H7 (cell line): ENCODE results near the gene EFCAB8. TPM values are rescaled to one million over a fixed set of nuclear protein-coding genes. Genes with fewer than 3 reads are reported as not detected.

Source experiments
- DNase-seq: peaks from one replicate; pipeline ENCODE4 v3.0.0; 2012
- H3K27me3 ChIP-seq: 2 replicates; pipeline ENCODE4 v1.6.0; 2011; ENCODE audit warnings: mild to moderate bottlenecking, low read length; ENCODE audit not compliant: control insufficient read depth, insufficient read depth
- H3K36me3 ChIP-seq: replicated peaks from 2 replicates; pipeline ENCODE4 v1.5.1; 2011; ENCODE audit warnings: low read length; ENCODE audit not compliant: control insufficient read depth, insufficient read depth
- H3K4me3 ChIP-seq: 2 replicates; pipeline ENCODE4 v1.5.1; 2011; ENCODE audit warnings: low read depth, mild to moderate bottlenecking, control low read depth, low read length, moderate library complexity; ENCODE audit not compliant: insufficient read depth
- total RNA-seq: library from RNA; depleted of rRNA; stranded (reverse); fragments of >200 nt; shearing (Covaris generic); gene quantifications from 2 replicates; pipeline ENCODE4 v1.2.3, GENCODE V29; 2014; rRNA removed

EFCAB8 gene
- 0.17 and 0.44 TPM in 2 replicates for total RNA-seq

DNA sequence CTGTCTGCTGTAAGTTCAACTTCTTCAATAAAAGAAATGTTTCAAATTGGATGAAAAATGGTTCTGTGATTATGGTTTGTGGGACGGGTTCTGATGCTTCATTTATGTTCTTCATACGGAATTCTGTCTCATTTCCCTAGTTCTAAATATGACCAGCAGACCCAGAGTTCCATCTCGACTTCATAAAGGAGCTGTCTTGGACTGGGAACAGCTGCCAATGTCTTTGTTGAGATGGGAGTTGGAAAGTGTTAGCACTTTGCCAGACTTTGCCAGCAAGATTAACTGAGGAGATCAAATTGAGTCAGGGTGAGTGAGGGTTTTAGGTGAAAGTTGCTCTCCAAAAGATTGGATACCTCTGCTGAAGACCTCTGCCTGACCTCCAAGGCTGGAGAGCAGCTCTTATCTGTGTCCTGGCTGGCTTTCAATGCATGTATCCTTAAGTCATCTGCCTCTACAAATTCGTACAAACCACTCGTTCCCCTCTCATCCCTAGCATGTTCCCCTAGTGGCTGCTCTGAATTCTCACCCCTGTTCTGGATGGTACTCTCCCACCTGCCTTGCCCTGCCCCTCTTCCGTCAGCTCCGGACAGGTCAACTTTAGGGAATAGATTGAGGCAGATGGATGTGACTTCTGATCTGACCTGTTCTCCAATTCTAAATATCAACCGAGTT is at the start of gene EFCAB8:
Gene EFCAB8, plus strand, starts transcription at position 223 of the 672 bp plus-strand sequence. CDS start 4,870 bp downstream, outside the sequence.
- H3K4me3 ChIP-seq, result no peak within 1 kb of the TSS
- peaks cover 5% of the 10 kb centered on the region for H3K36me3 ChIP-seq
- H3K27me3 ChIP-seq, result no peaks in the 10 kb centered on the region
- peak; percentile 57 for DNase-seq

DNA sequence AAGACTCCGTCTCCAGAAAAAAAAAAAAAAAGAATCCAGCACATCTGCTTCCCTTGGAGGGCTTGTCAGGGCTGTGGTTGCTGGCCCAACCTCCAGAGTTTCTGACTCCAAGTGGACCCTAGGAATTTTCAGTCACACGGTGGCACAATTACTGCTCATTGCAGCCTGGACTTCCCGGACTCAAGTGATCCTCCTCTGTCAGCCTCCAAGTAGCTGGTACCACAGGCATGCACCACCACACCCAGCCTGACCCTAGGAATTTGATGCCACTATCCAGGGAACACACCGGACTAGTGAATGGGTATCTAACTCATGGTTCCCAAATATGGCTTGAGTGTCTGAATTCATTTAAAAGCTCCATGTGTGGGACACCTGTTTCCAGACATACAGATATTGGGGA is 48.8 kb upstream of the EFCAB8 start:
- H3K27me3 ChIP-seq, result no peaks in the 10 kb centered on the region
- no peak for DNase-seq
- peaks cover 47% of the 10 kb centered on the region for H3K36me3 ChIP-seq
- H3K4me3 ChIP-seq, result no peak overlapping the region

GRCh38 chr20:32810941-32811340 is 47.8 kb upstream of the EFCAB8 start:
- Histone ChIP-seq H3K4me3 (no peak overlapping the region), H3K36me3 (peaks cover 36% of the 10 kb centered on the region), H3K27me3 (no peaks in the 10 kb centered on the region)
- no peak for DNase-seq

DNA sequence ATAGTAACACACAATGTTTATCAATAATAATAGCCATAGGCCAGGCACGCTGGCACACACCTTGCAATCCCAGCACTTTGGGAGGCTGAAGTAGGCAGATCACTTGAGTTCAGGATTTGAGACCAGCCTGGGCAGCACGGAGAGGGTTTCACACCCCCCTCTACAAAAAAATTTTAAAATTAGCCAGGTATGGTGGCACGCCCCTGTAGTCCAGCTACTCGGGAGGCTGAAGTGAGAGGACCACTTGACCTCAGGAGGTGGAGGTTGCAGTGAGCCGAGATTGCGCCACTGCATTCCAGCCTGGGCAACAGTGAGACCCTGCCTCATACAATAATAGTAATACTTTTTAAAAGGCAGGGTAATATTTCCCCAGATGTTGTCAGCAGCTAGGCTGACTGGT is 46.8 kb upstream of the EFCAB8 start:
- no peaks in the 10 kb centered on the region for H3K27me3 ChIP-seq
- H3K4me3 ChIP-seq, result no peak overlapping the region
- DNase-seq, result no peak
- peaks cover 28% of the 10 kb centered on the region for H3K36me3 ChIP-seq

GRCh38 chr20:32819992-32820697 is 38.6 kb upstream of the EFCAB8 start:
- DNase-seq, result peak; percentile 96

GRCh38 chr20:32820698-32821377 is 37.9 kb upstream of the EFCAB8 start:
- peak overlapping the region; percentile 82 for H3K4me3 ChIP-seq
- DNase-seq, result no peak
- H3K27me3 ChIP-seq, result no peaks in the 10 kb centered on the region
- H3K36me3 ChIP-seq, result peaks cover 2% of the 10 kb centered on the region

More at GRCh38 chr20:32819992-32820697, 38.6 kb upstream of the EFCAB8 start:
- Histone ChIP-seq H3K4me3 (peak overlapping the region; percentile 82), H3K36me3 (no peaks in the 10 kb centered on the region), H3K27me3 (no peaks in the 10 kb centered on the region)

- peaks cover 5% of the 10 kb centered on the region for H3K36me3 ChIP-seq
These were observed 36.5 kb upstream of the EFCAB8 start for GRCh38 chr20:32822225-32822624.

DNA sequence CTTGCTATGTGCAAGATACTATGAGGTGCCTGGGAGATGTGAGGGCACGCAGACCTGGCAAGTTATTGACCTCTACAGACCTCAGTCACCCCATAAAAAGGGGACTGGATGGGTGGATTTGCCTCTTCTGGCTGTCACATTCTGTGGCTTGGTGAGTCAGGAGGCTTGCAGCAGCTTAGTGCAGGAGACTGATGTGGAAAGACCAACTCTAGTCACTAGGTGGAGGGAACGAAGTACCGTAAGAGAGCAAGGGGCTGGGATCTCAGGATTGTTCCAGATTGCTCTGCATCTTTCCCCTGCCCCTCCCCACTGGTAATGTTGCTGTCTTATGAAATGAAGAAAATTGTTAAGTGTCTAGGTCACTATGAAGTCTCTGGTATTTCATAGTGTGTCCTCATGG is 35.6 kb upstream of the EFCAB8 start:
- no peaks in the 10 kb centered on the region for H3K27me3 ChIP-seq
- DNase-seq, result peak; percentile 32

More at GRCh38 chr20:32822225-32822624, 36.5 kb upstream of the EFCAB8 start:
- Histone ChIP-seq H3K27me3 (no peaks in the 10 kb centered on the region), H3K4me3 (no peak overlapping the region)
- DNase-seq, result no peak

GRCh38 chr20:32823737-32824588 is 34.8 kb upstream of the EFCAB8 start:
- no peak overlapping the region for H3K4me3 ChIP-seq
- H3K27me3 ChIP-seq, result no peaks in the 10 kb centered on the region
- H3K36me3 ChIP-seq, result peaks cover 9% of the 10 kb centered on the region
- no peak for DNase-seq

More for the DNA sequence above, 35.6 kb upstream of the EFCAB8 start:
- Histone ChIP-seq H3K36me3 (peaks cover 6% of the 10 kb centered on the region), H3K4me3 (no peak overlapping the region)

DNA sequence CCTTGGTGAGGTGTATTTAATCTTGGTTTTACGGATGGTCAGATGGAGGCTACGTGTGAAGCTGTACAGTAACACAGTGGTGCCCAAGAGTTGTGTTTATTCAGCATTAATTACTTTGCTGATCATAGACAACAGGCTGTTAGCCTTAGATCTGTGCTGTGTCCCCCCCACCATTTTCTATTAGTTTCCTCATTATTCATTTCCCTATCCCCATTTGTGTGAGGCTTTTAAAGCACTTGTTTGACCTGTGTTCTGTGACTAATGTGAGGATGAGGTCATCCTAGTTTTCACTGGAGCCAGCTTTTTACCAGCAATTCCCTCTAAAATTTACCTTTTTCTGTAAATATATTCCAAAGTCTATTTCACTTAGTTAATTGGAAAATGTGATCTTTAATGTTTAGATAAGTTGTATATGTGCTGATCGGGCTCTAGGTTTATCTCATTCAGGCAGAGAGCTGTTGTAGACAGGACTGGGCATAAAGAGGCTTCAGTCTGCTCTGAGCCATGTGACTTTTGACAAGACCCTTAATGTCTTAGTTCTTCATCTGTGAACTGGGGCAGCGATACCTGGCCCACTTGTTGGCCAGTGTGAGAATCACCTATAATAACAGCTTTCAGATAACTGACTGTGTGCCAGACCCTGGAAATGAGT is 30.6 kb upstream of the EFCAB8 start:
- DNase-seq, result no peak

DNA sequence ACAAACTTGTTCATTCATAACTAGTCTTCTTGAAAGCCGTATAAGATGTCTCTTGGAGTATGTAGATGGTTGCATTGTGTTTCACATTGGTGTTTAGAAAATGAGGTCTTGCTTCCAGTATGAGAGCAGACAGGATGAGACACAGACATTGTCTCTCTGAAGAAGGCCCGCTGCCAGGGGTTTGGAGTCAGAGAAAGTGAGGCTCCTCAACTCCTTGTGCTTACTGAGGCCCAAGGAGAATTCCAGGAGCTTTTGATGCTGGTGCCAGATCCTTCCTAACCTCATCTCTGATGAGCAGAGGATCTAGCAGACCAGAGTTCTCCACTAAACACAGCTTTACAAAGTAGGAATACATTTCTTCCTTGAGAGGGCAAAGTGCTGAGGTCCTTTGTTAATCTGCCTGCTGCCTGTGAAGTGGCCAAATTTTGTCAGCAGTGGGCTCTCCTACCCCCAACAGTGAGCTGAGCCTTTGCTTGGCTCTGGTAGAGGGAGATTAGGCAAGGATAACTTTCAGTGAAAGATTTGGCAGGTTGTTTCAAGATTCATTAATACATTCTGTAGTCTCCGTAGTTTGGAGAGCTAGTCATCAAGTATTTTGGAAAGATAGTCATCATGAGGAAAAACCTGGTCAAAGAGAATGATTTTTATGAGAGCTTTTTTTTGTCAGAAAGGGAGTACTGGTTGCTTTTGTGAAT is 29.3 kb upstream of the EFCAB8 start:
- H3K36me3 ChIP-seq, result peaks cover 22% of the 10 kb centered on the region

More for the DNA sequence above, 30.6 kb upstream of the EFCAB8 start:
- Histone ChIP-seq H3K4me3 (no peak overlapping the region), H3K27me3 (no peaks in the 10 kb centered on the region), H3K36me3 (peaks cover 17% of the 10 kb centered on the region)

DNA sequence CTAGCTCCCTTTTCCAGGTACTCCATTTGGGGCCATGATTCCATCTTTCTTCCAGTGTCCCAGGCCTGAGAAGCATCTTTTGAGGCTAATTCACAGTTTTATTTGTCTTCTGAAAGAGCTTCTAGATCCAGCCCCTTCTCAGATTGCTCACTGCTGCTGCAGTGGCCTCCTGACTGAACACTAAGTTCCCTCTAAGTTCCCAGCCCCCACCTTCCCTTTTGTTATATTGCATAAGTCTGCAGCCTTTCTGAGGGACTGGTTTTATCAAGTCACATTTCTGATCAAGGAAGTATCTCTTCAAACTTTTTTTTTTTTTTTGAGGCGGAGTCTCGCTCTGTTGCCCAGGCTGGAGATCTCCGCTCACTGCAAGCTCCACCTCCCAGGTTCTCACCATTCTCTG is 28.3 kb upstream of the EFCAB8 start:
- Histone ChIP-seq H3K27me3 (no peaks in the 10 kb centered on the region), H3K36me3 (peaks cover 24% of the 10 kb centered on the region), H3K4me3 (no peak overlapping the region)
- DNase-seq, result no peak

More for the DNA sequence above, 29.3 kb upstream of the EFCAB8 start:
- Histone ChIP-seq H3K4me3 (no peak overlapping the region), H3K27me3 (no peaks in the 10 kb centered on the region)
- no peak for DNase-seq

- H3K4me3 ChIP-seq, result no peak overlapping the region
- no peaks in the 10 kb centered on the region for H3K27me3 ChIP-seq
- DNase-seq, result no peak
- peaks cover 29% of the 10 kb centered on the region for H3K36me3 ChIP-seq
These were observed 26.7 kb upstream of the EFCAB8 start for GRCh38 chr20:32831982-32832381.
